Esophagus squamous epithelium (tissue), 4 donors: Measurements from ENCODE around the gene KIAA1191.
A peak's percentile ranks its signal among the peaks of the same experiment; 100 is the strongest.

Experiments used
- POLR2A ChIP-seq, 4 donors: fragments of 450-650 bp; IDR thresholded peaks; one replicate each; pipeline ENCODE4 v1.6.1; 2017; ENCODE audit warnings: antibody characterized with exemption in 4 of 4, mild to moderate bottlenecking in 4 of 4, moderate library complexity in 3 of 4
- TF ChIP-seq, protein P1 (sequence below), 6 experiments: fragments of 450-650 bp in 4 of 6; fragments of 200-600 bp in 2 of 6; sonication (generic) in 2 of 6; IDR thresholded peaks; one replicate each; pipeline ENCODE4 v1.5.1; 2016 to 2019; ENCODE audit warnings: antibody characterized with exemption in 6 of 6, mild to moderate bottlenecking in 4 of 6, moderate library complexity in 4 of 6

GRCh38 chr5:176364765-176365350 is 3.3 kb upstream of the KIAA1191 start:
- TF ChIP-seq, protein P1, sequence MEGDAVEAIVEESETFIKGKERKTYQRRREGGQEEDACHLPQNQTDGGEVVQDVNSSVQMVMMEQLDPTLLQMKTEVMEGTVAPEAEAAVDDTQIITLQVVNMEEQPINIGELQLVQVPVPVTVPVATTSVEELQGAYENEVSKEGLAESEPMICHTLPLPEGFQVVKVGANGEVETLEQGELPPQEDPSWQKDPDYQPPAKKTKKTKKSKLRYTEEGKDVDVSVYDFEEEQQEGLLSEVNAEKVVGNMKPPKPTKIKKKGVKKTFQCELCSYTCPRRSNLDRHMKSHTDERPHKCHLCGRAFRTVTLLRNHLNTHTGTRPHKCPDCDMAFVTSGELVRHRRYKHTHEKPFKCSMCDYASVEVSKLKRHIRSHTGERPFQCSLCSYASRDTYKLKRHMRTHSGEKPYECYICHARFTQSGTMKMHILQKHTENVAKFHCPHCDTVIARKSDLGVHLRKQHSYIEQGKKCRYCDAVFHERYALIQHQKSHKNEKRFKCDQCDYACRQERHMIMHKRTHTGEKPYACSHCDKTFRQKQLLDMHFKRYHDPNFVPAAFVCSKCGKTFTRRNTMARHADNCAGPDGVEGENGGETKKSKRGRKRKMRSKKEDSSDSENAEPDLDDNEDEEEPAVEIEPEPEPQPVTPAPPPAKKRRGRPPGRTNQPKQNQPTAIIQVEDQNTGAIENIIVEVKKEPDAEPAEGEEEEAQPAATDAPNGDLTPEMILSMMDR (IDR thresholded peaks at IDR 0.05), result no peak
- TF ChIP-seq POLR2A (IDR thresholded peaks at IDR 0.05), result peak in 1 of 4 donors; percentile 28
